ENCODE results near the gene SLC9A1.
"Not testable (repeated sequence)": the region's sequence is repeated elsewhere in the genome, so short reads cannot be mapped to it uniquely, and the experiment has no call there.

Gene SLC9A1

DNA sequence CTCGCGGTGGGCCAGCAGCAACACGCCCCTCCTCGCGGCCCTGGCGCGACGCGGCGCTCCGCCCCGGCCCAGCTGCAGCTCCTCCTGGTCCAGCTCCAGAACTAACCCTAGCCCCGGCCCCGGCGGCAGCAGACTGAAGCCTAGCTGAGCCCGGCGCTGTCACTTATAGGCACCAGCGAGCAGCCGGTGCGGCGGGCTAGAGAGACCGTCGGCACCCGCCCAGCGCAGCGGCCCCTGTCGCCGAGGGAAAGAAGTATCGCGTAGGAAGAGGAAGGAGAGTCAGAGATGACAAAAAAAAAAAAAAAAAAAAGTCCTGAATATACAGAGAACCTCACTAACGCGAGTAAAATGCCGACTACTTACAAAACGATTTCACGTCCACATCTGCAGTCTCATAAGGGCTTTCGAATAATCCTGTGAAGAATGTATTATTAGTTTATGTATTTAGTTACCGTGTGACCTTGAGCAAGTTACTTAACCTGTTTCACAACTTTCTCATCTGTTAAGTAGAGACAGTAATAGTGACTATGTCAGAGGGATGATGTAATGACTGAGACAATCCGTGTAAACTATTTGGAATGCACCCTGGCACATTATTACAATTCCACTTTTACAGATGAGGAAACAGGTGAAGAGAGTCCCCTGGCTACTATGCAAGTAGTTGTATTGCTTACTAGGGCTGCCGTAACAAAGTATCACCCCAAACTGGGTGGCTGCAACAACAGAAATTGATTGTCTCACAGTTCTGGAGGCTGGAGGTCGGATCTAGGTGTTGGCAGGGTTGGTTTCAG lies at the start of gene SLC9A1:
Gene SLC9A1 (minus strand): TSS at position 135 of the 791 bp plus-strand sequence. CDS start 791 bp downstream, outside the sequence.
- DNase-seq, result peak; percentile 94

DNA sequence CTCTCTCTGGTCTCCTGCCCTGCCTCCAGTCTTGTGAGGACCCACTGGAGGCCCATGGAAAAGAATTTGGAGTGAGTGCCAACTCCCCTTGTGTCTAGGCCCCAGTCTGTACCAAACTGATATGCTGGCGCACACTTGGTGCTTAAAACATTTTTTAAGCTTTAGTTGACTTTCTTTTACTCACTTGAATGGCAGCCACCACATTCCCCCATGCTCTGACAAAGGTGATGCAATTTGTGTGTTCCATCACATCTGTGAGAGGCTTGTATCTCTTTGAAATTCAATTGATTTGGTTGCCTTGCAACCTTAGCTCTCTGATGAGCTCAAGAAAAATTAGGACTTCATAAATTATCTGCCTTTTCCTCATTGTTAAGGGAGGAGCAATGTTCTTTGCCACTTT lies 49.0 kb upstream of the SLC9A1 start:
- DNase-seq, result no peak

DNA sequence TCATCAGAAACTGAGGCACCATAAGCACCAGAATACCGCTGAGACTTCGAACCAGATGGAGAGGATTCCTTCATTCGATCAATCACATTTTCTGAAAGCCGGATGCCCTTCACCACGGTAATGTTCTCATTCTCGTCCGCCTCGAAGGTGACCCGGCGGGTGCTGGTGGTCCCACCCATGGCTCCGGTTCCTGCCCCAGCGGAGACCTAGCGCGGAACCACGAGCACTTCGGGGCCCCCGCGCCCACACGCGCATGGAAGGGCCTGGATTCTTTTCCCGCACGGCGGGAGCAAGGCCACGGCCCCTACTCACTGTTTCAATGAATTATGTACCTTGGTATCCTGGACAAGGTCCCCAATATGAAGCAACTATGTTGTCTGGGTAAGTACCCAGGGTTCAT lies 46.4 kb upstream of the SLC9A1 start:
- no peak for DNase-seq

DNA sequence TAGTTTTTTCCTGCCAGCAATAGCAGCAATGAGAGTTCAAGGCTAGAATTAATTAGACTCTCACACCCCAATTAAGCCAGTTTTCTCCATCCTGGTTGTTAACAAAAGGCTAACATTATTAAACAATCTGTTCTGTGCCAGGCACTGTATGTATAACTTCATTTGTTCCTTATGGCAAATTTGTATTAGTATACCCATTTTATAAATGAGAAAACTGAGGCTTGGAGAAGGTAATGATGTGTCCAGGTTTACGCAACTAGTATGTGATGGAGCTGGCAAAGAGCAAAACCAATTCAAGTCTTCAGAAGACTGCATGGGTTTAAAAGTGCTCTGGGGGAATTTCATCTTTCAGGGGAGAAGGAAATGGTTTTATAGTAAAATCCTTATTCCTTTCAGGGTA lies 38.3 kb upstream of the SLC9A1 start:
- no peak for DNase-seq

DNA sequence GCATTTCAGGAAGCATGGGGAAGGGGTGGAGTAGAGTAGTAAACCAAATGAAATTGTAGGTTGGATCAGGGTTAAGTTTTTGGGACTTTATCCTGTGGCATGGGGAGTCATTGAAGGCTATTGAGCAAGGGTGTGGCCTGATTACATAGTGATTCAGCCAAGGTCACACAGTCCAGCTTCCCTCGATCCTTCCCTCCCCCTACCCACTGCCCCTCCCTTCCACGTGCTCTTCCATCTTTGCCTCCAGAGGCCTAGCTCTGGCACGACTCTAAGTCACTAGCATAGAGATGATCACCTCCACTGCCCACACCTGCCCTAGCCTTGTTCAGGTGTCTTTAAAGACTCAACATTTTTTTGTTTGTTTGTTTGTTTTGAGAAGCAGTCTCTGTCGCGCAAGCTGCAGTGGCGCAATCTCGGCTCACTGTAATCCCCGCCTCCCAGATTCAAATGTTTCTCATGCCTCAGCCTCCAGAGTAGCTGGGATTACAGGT lies 37.2 kb upstream of the SLC9A1 start:
- DNase-seq, result no peak

DNA sequence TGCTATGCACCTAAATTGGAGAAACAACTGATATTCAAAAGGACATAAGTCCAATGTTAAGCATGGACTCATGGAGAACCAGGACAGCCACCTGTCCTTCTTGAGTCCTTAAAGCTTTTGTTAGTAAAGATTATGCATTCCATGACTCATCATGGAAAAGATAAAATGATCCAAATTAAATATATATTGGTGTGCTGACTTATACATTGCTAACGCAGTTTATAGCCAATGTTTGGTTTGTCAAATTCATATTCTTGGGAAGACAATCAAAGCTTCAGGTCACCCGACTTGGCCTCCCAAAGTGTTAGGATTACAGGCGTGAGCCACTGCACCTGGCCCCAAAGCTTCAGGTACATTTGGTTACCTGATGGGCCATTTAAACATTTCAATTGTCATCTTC lies 29.7 kb upstream of the SLC9A1 start:
- not testable (repeated sequence) for DNase-seq

DNA sequence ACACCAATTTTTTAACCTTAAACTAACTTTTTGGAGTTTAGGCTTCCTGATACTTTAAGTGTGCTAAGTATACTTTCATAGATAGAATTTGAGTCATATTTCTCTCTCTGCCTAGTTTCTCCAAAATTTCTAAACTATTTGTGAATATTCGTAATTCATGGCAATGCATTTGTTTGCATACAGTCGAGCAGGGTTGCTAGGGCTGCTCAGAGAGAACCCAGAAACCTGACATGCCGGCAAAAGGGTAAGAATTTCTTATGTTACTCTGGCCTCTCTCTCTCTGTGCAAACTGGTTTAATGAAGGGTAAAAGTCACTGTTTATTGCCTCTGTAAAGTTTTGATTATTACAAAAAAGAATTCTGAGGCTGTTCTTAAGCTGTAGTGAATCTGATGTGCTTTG lies 25.1 kb upstream of the SLC9A1 start:
- DNase-seq, result no peak

DNA sequence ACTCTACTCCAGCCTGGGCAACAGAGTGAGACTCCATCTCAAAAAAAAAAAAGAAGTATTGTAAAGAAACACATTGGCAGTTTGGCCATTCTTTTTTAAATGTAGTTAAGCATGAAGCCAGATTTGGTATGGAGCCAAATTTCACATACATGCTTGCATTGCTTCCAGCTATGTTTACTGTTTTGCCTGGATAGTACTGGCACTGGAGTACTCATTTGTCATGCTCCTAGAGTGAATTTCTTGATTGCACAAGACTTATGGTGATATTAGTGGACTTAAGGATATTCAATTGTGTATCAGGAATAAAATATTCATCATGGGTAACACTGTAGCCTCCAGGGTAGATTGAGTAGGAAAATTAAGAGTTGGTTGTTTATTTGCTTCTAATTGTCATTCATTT lies 24.5 kb upstream of the SLC9A1 start:
- no peak for DNase-seq

DNA sequence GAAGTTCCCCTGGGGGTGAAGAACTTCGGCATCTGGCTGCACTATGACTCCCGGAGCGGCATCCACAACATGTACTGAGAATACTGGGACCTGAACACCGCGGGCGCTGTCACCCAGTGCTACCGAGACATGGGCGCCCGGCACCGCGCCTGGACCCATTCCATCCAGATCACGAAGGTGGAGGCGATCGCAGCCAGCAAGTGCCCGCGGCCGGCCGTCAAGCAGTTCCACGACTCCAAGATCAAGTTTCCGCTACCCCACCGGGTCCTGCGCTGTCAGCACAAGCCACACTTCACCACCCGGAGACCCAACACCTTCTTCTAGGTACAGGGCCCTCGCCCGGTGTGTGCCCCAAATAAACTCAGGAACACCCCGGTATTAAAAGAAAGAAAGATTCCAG lies 22.0 kb upstream of the SLC9A1 start:
- no peak for DNase-seq

DNA sequence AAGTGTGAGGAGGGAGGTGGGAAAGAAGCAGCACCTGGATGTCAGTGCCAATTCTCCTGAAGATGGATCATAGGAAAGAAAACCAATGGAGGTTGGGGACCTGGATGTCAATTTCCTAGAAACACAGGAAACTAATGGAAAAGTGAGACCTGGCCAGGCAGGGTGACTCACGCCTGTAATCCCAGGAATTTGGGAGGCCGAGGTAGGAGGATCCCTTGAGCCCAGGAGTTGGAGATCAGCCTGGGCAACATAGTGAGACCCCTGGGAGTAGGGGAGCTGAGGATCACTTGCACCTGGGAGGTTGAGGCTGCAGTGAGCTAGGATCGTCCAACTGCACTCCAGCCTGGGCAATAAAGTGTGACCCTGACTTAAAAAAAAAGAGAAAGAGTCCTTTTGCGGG lies 21.4 kb upstream of the SLC9A1 start:
- DNase-seq, result no peak

DNA sequence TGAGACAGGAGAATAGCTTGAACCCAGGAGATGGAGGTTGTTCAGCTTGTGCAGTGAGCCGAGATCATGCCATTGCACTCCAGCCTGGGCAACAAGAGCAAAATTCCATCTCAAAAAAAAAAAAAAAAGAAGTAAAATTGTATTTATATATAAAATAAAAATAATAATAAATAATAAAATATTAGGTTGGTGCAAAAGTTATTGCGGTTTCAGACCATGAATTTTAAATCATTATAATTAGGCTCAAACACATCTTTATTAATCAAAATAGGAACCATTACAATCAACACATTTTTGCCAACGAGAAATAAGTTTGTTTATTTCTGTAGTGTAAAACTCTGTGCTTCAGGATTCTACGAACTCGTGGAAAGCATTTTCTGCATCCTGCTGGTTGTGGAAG lies 18.1 kb upstream of the SLC9A1 start:
- not testable (repeated sequence) for DNase-seq

DNA sequence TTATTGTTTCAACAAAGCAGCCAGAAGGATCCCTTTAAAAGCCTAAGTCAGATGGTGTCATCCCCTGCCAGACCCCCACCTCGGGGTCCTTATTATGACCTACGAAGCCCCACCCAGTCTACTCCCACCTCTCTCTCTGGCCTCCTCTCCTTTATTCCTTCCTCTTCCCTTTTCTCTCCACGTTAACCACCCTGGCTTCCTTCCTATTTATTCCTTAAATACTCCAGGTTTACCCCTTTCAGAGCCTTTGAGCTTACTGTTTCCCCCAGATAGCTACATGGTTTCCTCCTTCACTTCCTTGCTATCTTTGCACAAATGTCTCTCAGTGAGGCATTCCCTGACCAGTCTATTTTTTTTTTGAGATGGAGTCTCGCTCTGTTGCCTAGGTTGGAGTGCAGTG lies 12.0 kb upstream of the SLC9A1 start:
- DNase-seq, result no peak

DNA sequence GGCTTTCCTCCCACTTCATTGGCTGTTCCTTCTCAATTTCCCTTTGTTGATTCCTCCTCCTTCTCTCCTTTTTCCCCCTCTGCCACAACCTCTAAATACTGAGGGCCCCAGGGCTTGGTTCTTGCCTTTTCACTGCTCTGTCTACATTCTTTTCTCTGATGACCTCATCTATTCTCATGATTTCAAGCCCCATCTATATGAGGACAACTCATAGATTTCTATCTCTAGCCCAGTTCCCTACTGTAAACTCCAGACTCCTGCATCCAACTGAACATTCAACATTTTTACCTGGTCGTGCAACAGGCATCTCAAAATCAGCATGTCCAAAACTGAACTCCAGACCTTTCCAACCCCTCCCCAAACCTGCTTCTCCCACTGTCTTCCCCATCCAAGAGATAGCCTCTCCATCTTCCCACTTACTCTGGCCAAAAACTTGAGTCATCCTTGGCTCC lies 11.5 kb upstream of the SLC9A1 start:
- no peak for DNase-seq

DNA sequence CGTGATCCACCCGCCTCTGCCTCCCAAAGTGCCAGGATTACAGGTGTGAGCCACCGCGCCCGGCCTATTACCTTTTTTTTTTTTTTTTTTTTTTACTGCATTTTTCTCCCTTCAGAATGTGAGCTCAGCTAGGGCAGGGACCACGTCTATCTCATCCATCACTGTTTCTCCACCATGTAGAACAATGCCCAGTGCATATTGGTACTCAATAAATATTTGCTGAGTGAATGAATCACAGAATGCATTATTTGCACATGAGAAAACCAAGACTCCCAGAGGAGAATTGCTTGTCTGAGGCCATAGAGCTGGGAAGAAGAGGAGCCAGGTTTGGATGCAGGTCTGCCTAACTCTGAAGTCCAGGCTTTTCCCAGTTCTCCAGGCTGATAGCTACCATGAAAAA lies 8.2 kb upstream of the SLC9A1 start:
- no peak for DNase-seq

DNA sequence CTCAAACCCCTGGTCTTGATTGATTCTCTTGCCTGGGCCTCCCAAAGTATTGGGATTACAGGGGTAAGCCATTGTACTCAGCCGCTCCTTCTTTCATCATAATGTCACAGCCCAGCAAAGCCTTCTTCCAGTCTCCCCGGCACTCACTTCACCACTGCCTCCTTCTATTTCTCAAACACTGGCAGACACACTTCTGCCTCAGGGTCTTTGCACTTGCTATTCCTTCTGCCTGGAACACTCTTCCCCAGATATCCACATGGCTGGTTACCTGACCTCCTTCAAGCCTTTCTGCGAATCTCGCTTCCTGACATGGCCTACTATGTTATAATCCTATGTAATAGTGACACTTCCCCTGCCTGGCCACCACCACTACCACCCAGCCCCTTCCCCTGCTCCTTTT lies 7.2 kb upstream of the SLC9A1 start:
- DNase-seq, result no peak

DNA sequence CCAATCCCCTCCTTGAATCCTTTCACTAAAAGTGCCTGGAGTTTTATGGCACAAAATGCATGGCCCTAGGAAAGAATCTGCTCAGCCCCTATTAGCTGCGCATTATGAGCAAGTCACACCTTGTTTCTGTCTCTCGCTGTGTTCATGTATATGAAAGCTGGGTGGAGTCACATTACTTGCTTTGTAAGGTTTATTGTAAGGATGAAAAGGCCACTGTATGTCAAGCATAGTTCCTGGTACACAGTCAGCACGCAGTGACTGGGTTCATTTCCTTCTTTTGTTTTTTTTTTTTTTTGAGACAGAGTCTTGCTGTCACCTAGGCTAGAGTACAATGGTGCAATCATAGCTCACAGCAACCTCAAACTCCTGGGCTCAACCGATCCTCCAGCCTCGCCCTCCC lies 6.7 kb upstream of the SLC9A1 start:
- DNase-seq, result no peak

DNA sequence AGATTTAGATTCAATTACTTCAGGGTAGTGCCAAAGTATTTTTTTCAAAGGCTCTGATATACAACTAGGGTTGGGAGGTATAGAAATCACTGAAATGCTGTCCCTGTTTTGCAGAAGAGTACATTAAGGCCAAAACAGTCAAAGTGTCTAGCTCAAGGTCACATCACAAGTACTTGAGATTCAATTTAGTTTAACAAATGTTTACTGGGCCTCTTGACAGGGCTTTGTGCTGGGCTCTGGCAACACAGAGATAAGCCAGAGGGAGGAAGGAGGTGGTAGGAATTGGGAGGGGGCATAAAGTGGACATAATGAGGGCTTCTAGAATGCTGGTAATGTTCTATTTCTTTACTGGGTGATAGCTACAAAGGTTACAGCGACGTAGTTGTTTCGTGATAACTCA lies 2.3 kb upstream of the SLC9A1 start:
- no peak for DNase-seq

DNA sequence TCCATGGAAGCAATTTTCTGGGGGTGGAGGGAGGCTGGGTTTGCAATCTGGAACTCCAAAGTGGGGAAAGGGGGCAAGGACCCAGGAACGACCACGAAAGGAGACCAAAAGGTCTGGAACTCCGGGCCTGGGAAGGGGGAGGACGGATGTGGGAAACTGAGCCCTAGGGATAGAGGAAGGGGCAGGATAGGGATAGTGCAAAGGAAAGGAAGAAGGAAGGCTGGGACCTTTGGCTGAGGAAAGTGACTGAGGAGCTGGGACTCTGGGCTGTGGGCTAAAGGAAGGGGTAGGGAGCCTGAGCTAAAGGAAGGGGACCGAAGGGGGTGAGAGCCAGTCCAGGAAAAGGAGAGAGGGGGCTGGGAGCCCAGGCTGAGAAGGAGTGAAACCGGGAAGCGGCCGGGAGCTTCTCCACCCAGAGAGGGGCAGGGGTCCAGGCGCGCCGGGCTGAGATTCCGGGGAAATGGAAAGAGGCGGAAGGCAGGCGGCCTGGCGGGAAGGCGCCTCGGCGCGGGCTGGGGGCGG lies 395 bp downstream of the SLC9A1 start:
- DNase-seq, result no peak

DNA sequence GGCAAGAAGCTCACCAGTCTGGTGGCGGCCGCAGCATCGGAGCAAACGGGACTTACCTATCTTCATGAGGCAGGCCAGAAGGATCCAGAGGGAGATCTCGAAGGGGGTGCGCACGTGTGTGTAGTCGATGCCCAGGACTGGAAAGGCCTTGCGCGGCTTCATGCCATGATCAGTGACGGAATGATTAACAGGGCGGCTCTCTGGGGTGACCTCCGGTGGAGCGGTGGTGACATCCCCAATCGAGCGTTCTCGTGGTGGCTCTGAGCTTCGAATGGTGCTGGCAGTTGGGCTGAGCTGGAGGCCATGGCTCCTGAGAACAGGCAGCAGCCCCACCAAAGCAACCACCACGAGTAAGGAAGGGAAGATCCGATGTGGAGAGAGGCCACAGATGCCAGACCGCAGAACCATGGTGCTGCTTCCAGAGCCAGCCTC lies 982 bp downstream of the SLC9A1 start:
- no peak for DNase-seq

DNA sequence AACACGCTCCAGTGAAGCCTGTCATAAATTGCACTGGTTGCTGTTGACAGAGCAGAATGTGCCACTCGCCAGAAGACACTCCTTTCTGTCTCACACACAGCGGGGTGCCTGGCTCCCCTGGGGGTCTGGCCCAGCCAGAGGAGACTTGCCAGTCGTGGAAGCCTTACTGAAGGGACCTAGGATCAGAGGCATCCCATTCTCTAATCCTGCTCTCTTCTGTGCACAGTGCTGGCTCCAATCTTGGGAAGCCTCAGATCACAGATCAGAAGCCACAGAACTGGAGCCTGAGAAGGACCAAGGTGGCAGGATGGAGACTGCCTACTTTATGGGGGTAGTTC lies 1.4 kb downstream of the SLC9A1 start:
- no peak for DNase-seq

DNA sequence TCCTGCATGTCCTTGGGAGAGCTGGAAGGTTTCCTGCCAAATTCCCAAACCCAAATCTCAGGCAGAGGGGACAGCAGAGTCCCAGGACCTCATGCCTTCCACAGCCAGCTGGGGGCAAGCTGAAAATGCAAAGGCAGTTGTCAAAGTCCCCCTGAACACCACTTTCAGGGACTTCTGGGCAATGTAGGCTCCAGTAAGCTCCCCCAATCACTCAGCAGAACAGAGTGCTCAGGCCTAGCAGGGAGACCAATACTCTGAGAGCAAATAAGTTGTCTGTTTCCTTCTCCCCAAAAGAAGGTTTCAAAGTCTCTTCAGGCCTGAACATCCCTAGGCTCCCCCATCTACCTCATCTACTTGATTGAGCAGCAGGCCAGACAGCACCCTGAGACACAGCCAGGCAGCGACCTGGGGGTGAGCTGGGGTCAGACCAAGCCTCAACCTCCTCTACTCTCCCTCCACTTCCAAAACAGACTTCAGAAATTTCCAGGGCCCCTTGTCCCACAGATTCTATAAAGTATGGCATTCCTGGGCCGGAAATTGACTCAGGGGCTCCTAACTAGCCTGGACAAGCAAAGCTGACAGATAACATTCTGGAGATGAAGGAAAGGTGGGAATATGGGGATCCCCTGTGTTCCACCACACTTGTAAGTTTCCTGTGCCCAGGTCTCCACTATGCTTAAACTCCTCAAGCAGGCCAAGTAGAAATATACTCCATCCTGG lies 1.9 kb downstream of the SLC9A1 start:
- no peak for DNase-seq

DNA sequence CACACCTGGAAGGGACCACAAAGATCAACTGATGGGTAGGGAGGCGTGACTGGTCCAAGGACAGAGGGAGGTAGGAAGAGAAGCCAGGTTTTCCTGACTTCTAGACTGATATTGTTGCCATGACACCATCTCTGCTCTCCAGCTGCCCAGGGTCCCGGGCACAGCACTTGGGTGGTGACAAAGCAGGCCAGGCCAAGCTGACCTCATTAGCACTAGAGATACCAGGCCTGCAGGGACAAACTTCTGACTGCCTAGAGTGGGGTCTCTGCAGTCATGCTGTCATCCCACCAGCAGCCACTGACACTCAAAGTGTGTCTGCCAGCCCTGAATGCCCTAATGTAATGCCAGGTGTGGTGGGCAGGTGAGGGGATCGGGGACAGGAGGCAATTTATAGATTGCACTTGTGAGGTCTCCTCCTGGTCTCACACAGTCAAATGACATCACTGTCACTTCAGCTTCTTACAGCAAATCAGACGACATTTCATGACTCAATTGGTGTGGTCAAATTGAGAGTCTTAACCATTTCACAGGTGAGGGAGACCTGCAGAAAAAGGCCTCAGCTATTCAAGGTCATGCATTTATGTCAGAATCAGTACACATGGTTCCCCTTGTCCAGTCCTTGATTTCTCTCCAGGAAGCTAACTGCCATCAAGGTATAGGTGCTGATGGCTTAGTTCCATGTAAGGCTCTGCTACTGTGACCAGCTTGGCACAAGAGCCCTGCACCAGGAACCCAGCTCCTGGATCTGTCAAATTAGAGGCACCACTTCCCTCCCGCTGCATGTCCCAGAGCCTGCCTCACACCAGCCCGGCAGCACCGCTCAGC lies 2.7 kb downstream of the SLC9A1 start:
- DNase-seq, result no peak

DNA sequence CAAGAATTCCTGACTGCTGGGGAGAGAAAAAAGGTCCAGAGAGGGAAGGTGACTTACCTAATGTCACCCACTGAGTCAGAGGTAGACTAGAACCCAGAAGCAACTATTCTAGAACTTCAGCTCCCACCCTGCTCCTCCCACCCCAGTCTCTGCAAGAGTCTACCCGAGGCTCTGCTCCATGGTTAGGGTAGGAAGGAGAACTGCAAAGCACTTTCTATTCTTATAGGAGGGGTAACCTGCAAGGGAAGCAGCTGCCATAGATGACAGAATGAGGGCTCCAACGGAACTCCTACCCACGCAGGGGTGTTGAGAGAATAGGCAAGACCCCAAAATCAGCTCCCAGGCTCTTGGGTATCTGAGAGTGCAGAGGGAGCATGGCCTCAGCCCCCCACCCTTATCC lies 4.3 kb downstream of the SLC9A1 start:
- DNase-seq, result no peak

Data from NCI-H82 (cell line).